Epithelial cell of esophagus (primary cell): Measurements from ENCODE around the gene BORCS8.

Experiments used
- DNase-seq: peaks from one replicate; pipeline ENCODE4 v3.0.0; 2010; ENCODE audit warnings: low read depth
- H3K4me3 ChIP-seq: 2 replicates; pipeline ENCODE4 v1.5.1; 2011; ENCODE audit warnings: mild to moderate bottlenecking, low read length, control low read depth
- CTCF ChIP-seq: IDR thresholded peaks from 2 replicates; pipeline ENCODE4 v1.5.1; 2011; ENCODE audit warnings: low read depth, mild to moderate bottlenecking, low read length, control low read depth, inconsistent platforms; ENCODE audit not compliant: insufficient read depth; ENCODE audit errors: missing control alignments

The BORCS8 gene

DNA sequence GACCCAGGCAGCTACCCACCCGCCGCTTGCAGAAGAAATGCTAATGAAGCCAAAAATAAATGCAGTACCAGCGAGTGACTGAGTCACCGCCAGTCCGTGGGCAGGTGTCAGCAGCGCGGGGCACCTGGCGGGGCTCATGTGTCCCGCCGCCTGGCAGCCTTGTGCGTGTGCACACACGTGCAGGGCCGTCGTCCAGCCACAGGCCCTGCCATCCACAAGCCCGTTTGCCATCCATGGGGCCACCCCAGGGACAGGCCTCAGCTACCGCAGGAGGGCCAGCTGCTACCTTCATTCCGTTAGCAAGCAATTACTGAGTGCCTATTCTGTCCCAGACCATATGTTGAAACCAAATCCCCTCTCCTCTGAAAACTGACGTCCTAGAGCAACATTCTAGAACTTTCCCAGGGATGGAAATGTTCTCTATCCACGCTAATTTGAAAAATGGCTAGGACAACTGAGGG lies 40.3 kb upstream of the BORCS8 start:
- no peak overlapping the region for H3K4me3 ChIP-seq
- TF ChIP-seq CTCF: no peak
- DNase-seq: no peak

GRCh38 chr19:19230999-19231398 lies 39.0 kb upstream of the BORCS8 start:
- no peak for TF ChIP-seq CTCF
- no peak for DNase-seq
- H3K4me3 ChIP-seq: no peak overlapping the region

DNA sequence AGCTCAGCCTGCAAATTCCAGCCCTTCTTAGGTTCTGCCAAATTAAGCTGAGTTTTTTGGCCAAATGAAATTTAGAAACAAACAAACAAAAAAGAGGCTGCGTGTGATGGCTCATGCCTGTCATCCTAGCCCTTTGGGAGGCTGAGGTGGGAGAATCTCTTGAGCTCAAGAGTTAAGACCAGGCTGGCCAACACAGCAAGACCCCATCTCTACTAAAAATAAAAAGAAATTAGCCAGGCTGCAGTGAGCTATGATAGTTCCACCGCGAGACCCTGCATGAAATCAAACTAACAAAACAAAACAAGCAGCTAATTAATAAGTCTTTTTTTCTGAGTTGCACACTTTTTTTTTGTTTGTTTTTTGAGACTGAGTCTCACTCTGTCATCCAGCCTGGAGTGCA lies 37.7 kb upstream of the BORCS8 start:
- H3K4me3 ChIP-seq: no peak overlapping the region
- DNase-seq: no peak
- no peak for TF ChIP-seq CTCF

DNA sequence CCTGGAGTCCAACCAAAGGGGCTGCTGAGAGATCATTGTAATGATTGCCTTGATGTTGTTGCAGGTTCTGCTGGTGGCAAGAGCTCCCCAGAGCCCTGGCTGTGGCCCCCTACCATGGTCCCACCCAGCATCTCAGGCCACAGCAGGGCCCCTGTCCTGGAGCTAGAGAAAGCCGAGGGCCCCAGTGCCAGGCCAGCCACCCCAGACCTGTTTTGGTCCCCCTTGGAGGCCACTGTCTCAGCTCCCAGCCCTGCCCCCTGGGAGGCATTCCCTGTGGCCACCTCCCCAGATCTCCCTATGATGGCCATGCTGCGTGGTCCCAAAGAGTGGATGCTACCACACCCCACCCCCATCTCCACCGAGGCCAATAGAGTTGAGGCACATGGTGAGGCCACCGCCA lies 35.3 kb upstream of the BORCS8 start:
- no peak for DNase-seq
- TF ChIP-seq CTCF: no peak
- no peak overlapping the region for H3K4me3 ChIP-seq

- TF ChIP-seq CTCF: no peak
These were observed 34.7 kb upstream of the BORCS8 start for GRCh38 chr19:19226663-19227062.

DNA sequence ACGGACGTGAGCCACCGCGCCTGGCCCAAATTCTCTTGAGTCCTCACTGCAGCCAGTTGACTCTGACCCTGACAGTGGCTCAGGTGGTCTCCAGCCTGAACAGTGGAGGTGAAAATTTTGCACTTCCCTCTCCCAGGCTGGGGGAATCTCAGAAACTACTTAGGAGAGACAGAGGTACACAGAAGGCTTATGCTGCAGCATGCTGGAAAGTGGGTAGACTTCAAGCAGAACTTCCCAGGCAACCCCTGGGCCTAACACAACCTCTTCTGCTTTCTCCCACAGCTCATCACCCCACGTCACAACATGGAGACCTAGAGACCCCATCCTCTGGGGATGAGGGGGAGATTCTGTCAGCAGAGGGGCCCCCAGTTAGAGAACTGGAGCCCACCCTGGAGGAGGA lies 34.3 kb upstream of the BORCS8 start:
- TF ChIP-seq CTCF: no peak
- no peak overlapping the region for H3K4me3 ChIP-seq
- DNase-seq: no peak

More at GRCh38 chr19:19226663-19227062, 34.7 kb upstream of the BORCS8 start:
- DNase-seq: no peak
- no peak overlapping the region for H3K4me3 ChIP-seq

- no peak overlapping the region for H3K4me3 ChIP-seq
- peak; percentile 47 for TF ChIP-seq CTCF
These were observed 33.0 kb upstream of the BORCS8 start for GRCh38 chr19:19224852-19225494.

More at GRCh38 chr19:19224852-19225494, 33.0 kb upstream of the BORCS8 start:
- DNase-seq: peak; percentile 66
